Stimulated activated CD8-positive, alpha-beta memory T cell treated with anti-CD3 and anti-CD28 coated beads, Interleukin-7, amount 100 ng/mL, for 1 hour (primary cell): Measurements from ENCODE around the gene PHACTR1.

Source experiments
- DNase-seq, 2 donors: peaks; one replicate each; pipeline ENCODE4 v3.0.0-alpha.2; 2020; ENCODE audit warnings: low read depth in 2 of 2

The PHACTR1 gene

DNA sequence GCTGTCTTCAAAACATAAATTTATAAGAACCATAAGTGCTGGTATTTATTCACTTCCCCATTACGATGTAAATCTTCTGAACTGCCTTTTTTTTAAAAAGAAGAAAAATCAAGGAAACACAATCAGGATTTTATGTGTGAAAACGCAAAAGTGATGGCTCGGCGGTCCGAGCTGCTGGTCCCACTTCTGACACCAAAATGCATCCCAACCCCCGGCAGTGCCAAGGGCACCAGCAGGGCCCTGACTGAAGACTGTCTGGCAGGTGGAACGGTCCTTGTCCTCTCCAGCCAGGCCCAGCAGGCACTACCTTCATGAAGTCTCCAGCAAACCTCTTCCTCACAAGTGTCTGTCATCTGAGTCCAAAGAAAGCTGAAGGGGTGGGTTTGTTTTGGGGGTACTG lies 570.5 kb downstream of the PHACTR1 start:
- DNase-seq = no peak

DNA sequence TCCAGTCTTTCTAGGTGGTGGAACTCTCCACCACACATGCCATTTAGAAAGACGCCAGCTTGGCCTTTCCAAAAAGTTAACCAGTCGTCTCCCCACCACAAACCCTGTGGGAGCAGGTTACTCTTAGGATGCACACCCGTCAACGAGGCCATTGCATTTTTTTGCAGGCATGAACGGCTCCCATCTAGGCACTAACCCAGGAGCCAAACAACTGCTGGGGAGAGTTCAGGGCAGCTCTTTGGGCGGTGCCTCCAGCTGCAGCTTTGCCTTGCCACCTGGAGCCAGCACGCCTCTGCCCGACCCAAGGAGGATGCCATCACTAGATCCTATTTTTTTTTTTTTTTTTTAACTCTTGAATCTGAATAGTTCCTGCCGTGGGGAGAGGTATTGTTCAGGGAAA lies 571.9 kb downstream of the PHACTR1 start:
- DNase-seq = no peak

- no peak for DNase-seq
Observed at GRCh38 chr6:13288969-13289391, 572.4 kb downstream of the PHACTR1 start.

- no peak for DNase-seq
Observed at GRCh38 chr6:13289789-13290318, 573.3 kb downstream of the PHACTR1 start.

GRCh38 chr6:13290335-13290734 lies 573.8 kb downstream of the PHACTR1 start:
- no peak for DNase-seq

- DNase-seq = no peak
Observed at GRCh38 chr6:13292774-13293173, 576.2 kb downstream of the PHACTR1 start.

DNA sequence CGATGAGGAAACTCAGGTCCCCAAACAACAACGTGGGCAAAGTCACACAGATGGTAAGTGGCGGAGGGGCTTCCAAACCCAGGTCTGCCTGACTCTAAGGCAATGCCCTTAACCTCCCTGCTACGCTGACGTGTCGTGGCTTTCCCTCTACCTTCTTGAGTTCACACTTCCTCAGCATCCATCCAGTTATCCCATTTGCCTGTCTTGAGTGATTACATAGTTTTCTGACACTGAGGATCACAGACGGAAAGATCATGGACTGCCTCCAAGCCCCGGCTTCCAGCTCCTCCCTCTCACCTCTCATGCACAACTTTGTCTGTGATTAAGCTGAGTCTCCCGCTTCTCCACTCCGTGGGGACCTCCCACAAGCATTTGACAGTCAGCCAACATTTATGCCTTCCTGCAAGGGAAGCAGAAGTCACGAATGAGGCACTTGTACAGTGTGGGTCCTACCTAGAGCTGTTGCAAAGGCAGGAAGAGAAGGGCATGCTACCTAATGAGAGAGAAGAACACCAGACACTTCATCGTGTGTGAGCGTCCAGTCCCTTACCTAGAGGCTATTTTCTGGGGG lies 578.0 kb downstream of the PHACTR1 start:
- DNase-seq = no peak

DNA sequence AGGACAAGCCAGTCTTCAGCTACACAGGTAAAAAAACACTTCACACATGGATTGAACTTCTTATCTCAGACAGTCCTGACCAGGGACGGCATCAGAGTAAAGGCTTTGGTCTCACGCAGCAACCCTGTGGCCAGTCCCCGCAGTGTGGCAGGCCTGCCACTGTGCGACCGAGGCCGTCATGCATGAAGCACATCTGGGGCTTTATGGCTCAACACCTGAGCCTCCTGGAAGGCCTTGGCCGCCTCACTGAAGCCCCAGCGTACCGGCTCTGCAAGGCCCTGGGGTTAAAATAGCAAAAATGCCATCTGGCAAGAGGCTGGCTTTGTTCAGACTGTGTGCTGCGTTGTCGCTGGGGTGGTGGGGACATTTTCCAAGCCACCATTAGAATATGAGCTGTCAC lies 579.0 kb downstream of the PHACTR1 start:
- no peak for DNase-seq

GRCh38 chr6:13296536-13296997 lies 580.0 kb downstream of the PHACTR1 start:
- no peak for DNase-seq

DNA sequence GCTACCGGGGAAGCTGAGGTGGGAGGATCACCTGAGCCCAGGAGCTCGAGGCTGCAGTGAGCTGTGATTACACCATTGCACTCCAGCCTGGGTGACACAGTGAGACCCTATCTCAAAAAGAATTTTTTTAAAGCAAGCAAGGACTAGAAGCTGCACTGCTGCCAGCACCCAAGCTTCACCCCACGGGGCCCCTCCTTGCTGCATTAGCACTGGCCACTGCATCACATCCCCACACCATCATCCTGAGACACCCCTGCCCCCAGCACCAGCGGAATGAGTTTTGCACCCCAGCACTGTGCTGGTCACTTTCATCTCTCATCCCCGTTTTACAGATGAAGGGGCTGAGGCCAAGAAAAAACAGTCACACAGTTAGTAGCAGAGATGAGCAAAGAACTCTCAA lies 580.8 kb downstream of the PHACTR1 start:
- no peak for DNase-seq

- DNase-seq = no peak
Observed at GRCh38 chr6:13298446-13298845, 581.9 kb downstream of the PHACTR1 start.

GRCh38 chr6:13299403-13299821 lies 582.8 kb downstream of the PHACTR1 start:
- no peak for DNase-seq

GRCh38 chr6:13299918-13300317 lies 583.4 kb downstream of the PHACTR1 start:
- DNase-seq = no peak

- no peak for DNase-seq
Observed at GRCh38 chr6:13300643-13301590, 584.4 kb downstream of the PHACTR1 start.

- DNase-seq = no peak
Observed at GRCh38 chr6:13302291-13302690, 585.7 kb downstream of the PHACTR1 start.

GRCh38 chr6:13302751-13303667 lies 586.4 kb downstream of the PHACTR1 start:
- peak in 1 of 2 donors; percentile 6 for DNase-seq

- no peak for DNase-seq
Observed at GRCh38 chr6:13303668-13304017, 587.1 kb downstream of the PHACTR1 start.

DNA sequence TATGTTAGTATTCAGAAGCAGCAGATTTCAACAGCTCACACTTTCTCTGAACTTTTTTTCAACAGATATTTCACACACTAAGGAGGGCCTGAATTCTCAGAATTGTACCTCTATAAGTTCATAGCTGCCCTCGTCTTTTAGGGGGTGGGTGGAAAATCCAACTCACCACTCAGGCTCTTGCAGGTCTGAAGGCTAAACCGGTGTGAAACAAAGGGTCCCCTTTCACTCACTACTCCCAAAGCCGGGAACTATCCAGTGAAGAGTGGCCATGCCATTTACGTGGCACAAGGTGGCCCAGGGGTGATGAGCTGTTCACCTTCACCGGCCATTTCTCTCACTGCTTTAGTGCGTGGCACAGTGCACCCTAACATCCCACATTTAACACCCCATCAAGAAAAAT lies 587.5 kb downstream of the PHACTR1 start:
- no peak for DNase-seq

DNA sequence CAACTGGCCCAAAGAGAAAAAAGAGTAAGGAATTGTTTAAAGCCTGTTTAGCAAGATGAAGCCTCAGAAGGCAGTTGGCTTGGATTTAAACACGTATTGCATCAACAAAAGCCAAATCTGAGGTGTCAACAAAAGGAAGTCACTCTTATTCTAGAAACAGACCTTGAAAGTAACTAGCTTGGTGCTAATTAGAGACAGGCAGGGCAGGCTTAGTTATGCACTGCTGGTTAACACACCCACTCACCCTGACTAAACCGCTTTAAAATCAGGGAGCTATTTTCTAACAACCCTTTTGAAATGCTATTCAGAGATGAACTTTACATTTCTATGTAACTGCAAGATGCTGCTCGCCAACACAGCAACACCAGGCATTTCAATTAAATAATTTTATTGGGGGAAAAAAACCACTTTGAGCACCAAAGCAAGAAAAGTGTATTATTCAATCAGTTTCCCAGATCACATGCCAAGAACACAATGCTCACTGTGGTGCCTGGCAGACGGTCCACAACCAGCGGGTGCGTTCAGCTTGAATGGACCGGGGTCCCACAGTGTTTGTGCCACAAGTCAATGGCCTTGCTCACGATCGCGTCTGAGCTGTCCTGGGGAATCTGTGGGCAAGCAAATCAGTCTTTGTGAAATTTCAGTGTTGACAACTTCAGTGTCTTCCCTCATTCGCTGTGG lies 588.2 kb downstream of the PHACTR1 start:
- DNase-seq = no peak

- no peak for DNase-seq
Observed at GRCh38 chr6:13305288-13305687, 588.7 kb downstream of the PHACTR1 start.

DNA sequence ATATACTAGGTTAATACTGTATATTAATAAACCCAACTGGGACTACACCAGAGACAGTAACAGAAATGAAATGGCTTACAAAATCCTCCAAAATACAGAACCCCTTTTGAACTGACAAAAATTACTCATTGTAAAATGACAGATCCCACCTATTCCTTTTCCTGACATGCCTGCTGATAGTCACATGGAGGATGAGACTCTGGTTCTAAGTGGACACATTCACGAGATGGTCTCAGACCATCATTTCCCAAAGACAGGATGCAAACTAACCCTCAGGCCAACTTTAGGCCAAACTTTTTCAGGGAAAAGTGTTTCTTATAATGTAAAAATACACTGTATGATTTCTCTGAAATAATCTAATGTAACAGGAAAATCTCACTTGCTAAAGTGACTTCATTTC lies 589.2 kb downstream of the PHACTR1 start:
- DNase-seq = no peak
